HUES64 (cell line): ENCODE measurements around the gene ARHGAP11B.
"Not testable (repeated sequence)": the region's sequence is repeated elsewhere in the genome, so short reads cannot be mapped to it uniquely, and the experiment has no call there.

Source experiments
- H3K27ac ChIP-seq: 2 replicates; pipeline ENCODE4 v1.7.0; 2013; ENCODE audit warnings: low read depth, low read length, inconsistent platforms
- H3K27me3 ChIP-seq: 2 replicates; pipeline ENCODE4 v1.6.1; 2013; ENCODE audit warnings: mild to moderate bottlenecking, low read length; ENCODE audit not compliant: insufficient read depth
- H3K36me3 ChIP-seq: 2 replicates; pipeline ENCODE4 v1.6.1; 2013; ENCODE audit warnings: mild to moderate bottlenecking, low read length; ENCODE audit not compliant: insufficient read depth
- H3K4me1 ChIP-seq: 2 replicates; pipeline ENCODE4 v1.6.1; 2013; ENCODE audit warnings: mild to moderate bottlenecking, low read length, moderate library complexity; ENCODE audit not compliant: insufficient read depth
- H3K4me3 ChIP-seq: 2 replicates; pipeline ENCODE4 v1.5.1; 2013; ENCODE audit warnings: mild to moderate bottlenecking, low read length, moderate library complexity
- H3K9ac ChIP-seq: 2 replicates; pipeline ENCODE4 v1.6.1; 2013; ENCODE audit warnings: mild to moderate bottlenecking, low read depth, low read length
- H3K9me3 ChIP-seq: 2 replicates; pipeline ENCODE4 v1.6.1; 2013; ENCODE audit warnings: low read depth, low read length; ENCODE audit not compliant: insufficient read depth
- WGBS: fragments of 150-250, 120-280 bp; methylation state at CpG from one replicate; pipeline ENCODE4 v1.1.7; 2013; ENCODE audit warnings: missing lambda C conversion rate; 5-methylcytosine and 5-hydroxymethylcytosine counted together

Gene ARHGAP11B

GRCh38 chr15:30669621-30670020, 43.7 kb downstream of the ARHGAP11B start:
- not testable (repeated sequence) for H3K4me1 ChIP-seq, H3K27ac ChIP-seq, H3K27me3 ChIP-seq, H3K9me3 ChIP-seq, H3K9ac ChIP-seq, H3K4me3 ChIP-seq
- WGBS, result 91% methylated on average over 4 of the region's 4 CpGs
- peaks cover 49% of the 10 kb centered on the region for H3K36me3 ChIP-seq

- no peak overlapping the region for H3K9ac ChIP-seq
- H3K36me3 ChIP-seq, result peaks cover 49% of the 10 kb centered on the region
- H3K4me3 ChIP-seq, result no peak overlapping the region
- no peaks in the 10 kb centered on the region for H3K4me1 ChIP-seq
- no peaks in the 10 kb centered on the region for H3K9me3 ChIP-seq
- WGBS, result 93% methylated on average over 2 of the region's 2 CpGs
- no peak overlapping the region for H3K27ac ChIP-seq
- H3K27me3 ChIP-seq, result no peaks in the 10 kb centered on the region
Observed at GRCh38 chr15:30670056-30670455, 44.1 kb downstream of the ARHGAP11B start.

- no peaks in the 10 kb centered on the region for H3K4me1 ChIP-seq
- H3K9me3 ChIP-seq, result no peaks in the 10 kb centered on the region
- no peaks in the 10 kb centered on the region for H3K27me3 ChIP-seq
- 95% methylated on average over 1 of the region's 1 CpG for WGBS
- H3K36me3 ChIP-seq, result peaks cover 39% of the 10 kb centered on the region
- H3K4me3 ChIP-seq, result no peak overlapping the region
- H3K9ac ChIP-seq, result no peak overlapping the region
- H3K27ac ChIP-seq, result no peak overlapping the region
Observed at GRCh38 chr15:30671309-30671708, 45.4 kb downstream of the ARHGAP11B start.

GRCh38 chr15:30675126-30675525, 49.2 kb downstream of the ARHGAP11B start:
- no peak overlapping the region for H3K4me3 ChIP-seq
- no peaks in the 10 kb centered on the region for H3K9me3 ChIP-seq
- no peaks in the 10 kb centered on the region for H3K4me1 ChIP-seq
- H3K36me3 ChIP-seq, result peaks cover 22% of the 10 kb centered on the region
- H3K27me3 ChIP-seq, result no peaks in the 10 kb centered on the region
- H3K27ac ChIP-seq, result no peak overlapping the region
- no peak overlapping the region for H3K9ac ChIP-seq

GRCh38 chr15:30675891-30676290, 50.0 kb downstream of the ARHGAP11B start:
- not testable (repeated sequence) for H3K4me3 ChIP-seq, H3K27me3 ChIP-seq, H3K9me3 ChIP-seq, H3K4me1 ChIP-seq, H3K9ac ChIP-seq, H3K27ac ChIP-seq
- 94% methylated on average over 4 of the region's 4 CpGs for WGBS
- peaks cover 19% of the 10 kb centered on the region for H3K36me3 ChIP-seq

- H3K4me3 ChIP-seq, H3K9ac ChIP-seq, H3K27ac ChIP-seq, H3K36me3 ChIP-seq, H3K9me3 ChIP-seq, H3K4me1 ChIP-seq, H3K27me3 ChIP-seq: not testable (repeated sequence)
- WGBS, result no CpG with 5 or more reads among the region's 3 CpGs
Observed at GRCh38 chr15:30680997-30681396, 55.1 kb downstream of the ARHGAP11B start.

GRCh38 chr15:30685709-30686285, 59.9 kb downstream of the ARHGAP11B start:
- H3K27me3 ChIP-seq, H3K27ac ChIP-seq, H3K9ac ChIP-seq, H3K36me3 ChIP-seq, H3K9me3 ChIP-seq, H3K4me1 ChIP-seq, H3K4me3 ChIP-seq: not testable (repeated sequence)
- WGBS, result 86% methylated on average over 5 of the region's 6 CpGs

GRCh38 chr15:30686651-30687050, 60.7 kb downstream of the ARHGAP11B start:
- 93% methylated on average over 2 of the region's 2 CpGs for WGBS
- not testable (repeated sequence) for H3K27me3 ChIP-seq, H3K27ac ChIP-seq, H3K4me3 ChIP-seq, H3K4me1 ChIP-seq, H3K9me3 ChIP-seq, H3K9ac ChIP-seq, H3K36me3 ChIP-seq
